T follicular helper cell (primary cell): ENCODE results near the gene ST3GAL6.
"Not testable (repeated sequence)": the region's sequence is repeated elsewhere in the genome, so short reads cannot be mapped to it uniquely, and the experiment has no call there.

Source experiments
- DNase-seq: peaks from one replicate; pipeline ENCODE4 v3.0.0-alpha.2; 2020; ENCODE audit warnings: low read depth

ST3GAL6 gene

DNA sequence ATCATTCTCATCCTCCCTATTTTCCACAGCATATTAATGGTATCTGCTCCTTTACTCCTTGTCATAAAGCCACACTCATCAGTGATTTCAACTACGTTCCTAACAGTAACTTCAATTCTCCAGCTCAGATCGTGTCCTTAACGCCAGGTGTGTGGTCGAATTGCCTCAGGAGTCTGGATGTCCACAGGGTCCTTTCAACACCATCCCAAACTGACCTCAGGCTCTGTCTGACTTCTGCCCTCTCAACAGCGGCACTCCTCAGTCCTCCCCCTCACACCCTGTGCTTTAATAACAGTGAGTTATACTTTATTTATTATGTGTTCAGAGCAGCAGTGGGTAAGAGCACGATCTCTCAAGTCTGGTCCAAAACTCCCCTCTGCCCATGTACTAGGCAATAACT lies 42.4 kb downstream of the ST3GAL6 start:
- DNase-seq, result no peak

DNA sequence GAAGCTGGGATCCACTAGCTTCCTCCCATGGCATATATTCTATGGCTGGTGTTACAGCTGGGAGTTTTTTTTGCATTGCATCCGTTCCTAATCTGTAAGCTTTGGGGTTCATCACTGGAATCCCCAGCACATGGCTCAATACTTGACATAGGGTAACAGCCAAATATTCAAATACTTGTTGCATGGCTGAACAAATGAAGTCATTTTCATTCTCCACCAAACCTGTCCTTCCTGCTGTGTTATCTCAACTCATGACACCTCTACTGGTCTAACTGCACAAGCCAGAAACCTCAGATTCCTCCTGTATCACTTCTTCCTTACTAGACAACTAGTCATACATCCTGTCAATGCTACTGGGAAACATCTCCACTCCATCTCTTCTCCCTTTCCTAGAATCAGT lies 43.4 kb downstream of the ST3GAL6 start:
- DNase-seq, result no peak

DNA sequence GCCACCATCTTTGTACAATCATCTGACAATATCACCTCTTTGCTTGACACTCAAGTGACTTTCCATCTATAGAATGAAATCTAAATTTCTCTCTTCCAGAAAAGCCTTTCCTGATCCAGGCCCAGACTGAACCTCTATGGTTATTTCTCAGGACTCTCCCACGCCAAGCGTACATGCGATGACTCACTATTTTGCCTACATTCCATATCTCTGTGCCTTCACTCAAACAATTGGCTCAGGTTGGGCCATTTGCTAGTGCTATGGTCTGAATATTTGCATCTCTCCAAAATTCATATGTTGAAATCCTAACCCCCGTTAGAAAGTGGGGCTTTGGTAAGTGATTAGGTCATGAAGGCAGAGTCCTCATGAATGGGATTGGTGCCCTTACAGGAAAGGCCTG lies 43.9 kb downstream of the ST3GAL6 start:
- DNase-seq, result no peak

DNA sequence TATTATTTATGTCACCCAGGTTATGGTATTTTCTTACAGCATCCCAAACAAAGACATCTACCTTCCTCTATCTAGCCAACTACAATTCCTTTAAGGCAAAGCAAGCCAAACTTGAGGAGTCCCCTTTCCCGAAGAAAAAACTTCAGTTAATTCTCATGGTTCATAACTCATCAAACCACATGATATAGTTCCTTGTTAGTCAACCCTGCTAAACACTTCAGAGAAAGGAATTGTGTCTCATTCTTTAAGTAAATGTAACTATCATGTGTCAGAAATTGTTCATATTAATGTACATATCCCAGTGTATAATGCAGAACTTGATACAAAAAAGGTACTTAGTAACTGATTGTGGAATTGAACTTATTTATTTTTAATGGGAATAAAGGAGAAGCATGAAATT lies 44.4 kb downstream of the ST3GAL6 start:
- no peak for DNase-seq

DNA sequence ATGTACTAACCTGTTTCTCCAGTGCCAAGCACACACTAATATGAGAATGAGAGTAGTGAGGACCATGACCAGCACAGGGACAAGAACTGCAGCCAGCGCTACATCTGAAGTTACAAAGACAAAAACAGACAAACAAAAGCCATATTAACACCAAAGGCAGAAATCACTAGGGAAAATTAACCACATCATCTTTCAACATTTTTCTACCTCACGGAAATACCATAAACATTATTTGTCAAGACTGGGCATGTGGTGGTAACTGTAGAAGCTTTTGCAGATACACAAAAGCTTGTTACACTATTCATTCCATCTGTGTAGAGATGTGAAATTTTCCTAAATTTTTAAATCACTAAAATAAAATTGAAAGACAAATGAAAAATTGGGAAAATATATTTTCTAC lies 44.9 kb downstream of the ST3GAL6 start:
- DNase-seq, result no peak

DNA sequence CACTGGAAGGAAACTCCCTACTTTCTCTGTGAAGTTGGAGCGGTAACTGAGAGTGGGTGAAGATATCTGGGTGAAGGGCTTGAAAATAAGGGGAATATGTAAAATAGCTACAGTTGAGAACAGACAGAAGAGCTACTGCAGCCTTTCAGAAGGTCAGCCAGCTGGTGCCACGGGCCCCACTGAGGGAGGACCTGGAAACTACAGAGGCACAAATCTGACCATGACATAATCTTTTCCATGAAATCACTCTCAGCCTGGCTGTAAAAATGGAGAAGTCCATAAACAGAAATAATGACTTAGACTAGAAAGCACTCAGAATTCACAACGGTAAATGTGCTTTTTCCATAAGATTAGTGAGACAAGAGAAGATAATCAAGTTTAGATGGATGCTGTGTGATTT lies 46.4 kb downstream of the ST3GAL6 start:
- no peak for DNase-seq

DNA sequence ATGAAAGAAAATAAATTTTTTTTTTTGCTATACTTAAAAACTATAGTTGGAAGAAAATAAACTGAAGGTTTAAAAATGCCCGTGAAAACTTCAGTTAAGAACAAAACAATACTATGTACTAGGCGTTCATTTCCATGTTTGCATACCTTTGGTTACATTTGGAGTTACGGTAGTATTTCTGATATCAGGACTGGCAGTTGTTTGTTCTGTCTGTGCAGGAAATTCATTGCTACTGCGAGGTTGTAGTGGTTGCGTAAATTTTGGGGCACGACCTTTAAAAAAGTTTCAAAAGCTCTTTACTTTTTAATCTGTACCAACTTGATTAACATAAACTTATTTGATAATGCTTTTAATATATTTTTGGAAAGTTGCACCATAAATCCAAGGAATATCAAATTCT lies 47.9 kb downstream of the ST3GAL6 start:
- no peak for DNase-seq

DNA sequence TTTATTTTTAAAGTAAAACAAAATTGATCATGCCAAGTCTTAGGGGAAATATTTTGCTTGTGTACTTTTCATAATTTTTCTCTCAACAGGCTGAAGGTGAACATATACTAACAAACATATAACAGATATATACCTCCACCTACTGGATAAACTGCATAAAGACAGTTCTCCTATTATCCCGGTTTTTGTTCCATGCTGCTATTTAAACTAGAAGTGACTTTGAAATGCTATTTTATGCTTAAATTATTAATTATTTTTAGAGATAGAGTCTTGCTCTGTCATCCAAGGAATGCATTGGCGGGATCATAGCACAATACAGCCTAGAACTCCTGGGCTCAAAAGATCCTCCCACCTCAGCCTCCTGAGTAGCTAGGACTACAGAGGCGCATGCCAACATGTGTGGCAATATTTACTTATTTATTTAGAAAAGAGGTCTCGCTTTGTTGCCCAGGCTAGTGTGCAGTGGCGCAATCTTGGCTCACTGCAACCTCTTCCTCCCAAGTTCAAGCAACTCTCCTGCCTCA lies 49.8 kb downstream of the ST3GAL6 start:
- no peak for DNase-seq

DNA sequence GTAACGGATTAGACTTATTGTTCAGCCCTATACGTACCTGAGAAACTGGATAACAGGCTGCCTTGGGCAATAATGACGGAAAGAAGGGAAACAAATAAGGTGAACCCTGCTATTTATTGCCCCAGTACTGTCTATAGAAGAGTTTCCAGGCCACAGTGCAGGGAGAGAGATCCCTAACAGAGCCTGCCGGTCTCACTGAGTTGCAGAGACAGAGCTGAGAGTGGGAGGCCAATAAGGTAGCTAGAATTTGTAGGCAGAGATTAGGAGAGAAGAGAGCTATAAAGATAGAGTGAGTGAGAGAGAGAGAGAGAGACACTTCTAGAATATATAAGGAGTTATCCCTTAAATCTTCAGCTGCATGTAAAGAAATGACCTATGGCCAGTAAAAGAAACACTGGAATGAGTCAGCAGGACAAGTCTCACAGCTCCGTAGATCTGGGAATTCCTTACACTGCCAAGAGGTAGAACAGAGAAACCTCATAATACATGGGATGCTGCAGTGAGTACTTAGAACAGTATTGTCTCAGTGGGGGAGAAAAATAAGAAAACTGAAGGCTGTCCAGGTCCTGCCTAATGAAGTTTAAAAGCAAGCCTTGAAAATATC lies 51.8 kb downstream of the ST3GAL6 start:
- no peak for DNase-seq

DNA sequence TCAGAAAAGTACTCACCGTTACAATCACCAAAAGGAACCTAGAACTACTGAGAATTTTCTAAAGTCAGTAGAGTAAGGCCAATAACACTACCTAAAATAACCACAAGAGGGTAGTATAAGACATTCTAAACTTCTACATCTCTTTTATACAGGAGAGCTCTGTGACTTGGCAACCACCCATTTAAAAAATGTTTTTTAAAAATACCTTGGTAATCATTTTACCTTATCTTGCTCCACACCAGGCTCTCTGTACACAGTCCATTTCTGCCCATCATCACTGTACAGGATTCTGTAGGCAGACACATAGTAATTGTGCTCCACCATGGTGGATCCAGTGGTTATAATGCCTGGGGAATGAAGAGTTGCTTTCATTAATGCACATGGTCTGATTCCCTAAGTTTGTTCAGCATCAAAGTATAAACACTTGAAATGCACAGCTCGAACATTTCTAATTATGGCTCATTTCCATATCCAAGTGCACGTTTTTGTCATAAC lies 54.5 kb downstream of the ST3GAL6 start:
- DNase-seq, result no peak

DNA sequence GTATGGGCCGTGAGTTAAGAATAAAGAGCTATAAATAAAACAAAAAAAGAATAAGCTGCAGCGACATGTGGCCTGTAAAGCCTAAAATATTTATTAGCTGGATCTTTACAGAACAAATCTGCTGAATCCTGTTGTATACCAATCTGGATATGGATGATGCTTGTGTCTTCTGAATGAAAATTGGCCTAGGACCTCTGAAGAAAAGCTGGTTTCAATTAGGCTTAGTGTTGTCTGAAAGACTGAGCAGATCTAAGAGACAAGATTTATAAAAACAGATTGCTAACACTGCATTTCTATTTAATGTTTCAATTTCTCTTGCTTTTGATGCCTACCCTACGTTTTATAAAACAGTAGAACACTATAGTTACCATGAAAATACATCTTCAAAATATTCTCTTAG lies 57.9 kb downstream of the ST3GAL6 start:
- no peak for DNase-seq

DNA sequence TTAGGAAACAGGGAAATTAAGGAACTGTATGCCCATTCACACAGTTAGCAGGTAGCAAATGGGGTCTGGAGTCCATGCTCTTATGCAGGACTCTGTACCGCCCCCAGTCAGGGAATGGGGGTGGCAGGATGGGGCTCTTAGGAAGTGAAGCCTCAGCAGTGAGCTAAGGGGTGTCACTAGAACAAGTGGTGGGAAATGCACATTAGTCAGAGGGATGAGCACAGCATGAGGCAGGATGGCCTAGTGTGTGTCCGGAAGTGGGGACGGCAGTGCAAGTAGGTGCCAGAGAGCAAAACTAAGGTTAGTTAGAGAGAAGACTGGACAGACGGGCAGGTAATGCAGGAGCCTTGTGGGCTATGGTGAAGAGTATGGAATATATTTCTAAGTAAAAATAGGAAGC lies 60.7 kb downstream of the ST3GAL6 start:
- no peak for DNase-seq

DNA sequence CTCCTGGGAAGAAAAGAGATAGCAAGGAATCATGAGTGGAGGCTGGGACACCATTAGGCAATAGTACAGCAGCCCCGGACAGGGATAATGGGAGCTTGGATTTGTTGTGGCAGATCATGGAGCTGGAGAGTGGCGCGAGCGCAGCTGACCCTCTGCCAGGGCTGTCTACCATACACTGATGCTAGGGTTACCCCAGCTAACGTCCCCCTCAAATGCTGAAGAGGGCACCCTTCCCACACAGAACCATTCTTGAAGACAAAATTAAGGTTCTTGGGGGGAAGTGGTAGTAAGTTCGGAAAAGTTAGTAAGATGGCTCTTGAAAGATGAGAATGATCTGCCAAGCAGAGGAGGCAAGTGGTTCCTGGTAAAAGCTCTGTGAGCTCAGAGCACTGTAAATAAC lies 61.1 kb downstream of the ST3GAL6 start:
- DNase-seq, result no peak

DNA sequence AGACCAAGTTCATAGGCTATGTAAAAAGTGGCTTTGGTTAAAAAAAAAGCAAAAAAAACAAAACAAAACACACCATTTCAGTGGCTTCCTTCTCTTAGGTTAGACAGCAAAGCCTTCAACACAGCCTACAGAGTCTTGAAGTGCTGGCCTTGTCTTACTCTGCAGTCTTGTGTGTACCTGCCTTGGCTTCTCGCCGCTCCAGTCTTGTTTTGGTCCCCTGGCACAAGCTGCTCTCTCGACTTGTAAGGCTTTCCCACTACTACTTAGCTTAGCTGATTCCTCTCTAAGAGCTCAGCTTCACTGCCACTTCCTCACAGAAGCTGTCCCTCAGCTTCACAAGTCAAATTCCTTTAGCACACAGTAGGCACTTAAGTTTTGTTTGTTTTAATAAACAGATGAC lies 63.0 kb downstream of the ST3GAL6 start:
- DNase-seq, result no peak

DNA sequence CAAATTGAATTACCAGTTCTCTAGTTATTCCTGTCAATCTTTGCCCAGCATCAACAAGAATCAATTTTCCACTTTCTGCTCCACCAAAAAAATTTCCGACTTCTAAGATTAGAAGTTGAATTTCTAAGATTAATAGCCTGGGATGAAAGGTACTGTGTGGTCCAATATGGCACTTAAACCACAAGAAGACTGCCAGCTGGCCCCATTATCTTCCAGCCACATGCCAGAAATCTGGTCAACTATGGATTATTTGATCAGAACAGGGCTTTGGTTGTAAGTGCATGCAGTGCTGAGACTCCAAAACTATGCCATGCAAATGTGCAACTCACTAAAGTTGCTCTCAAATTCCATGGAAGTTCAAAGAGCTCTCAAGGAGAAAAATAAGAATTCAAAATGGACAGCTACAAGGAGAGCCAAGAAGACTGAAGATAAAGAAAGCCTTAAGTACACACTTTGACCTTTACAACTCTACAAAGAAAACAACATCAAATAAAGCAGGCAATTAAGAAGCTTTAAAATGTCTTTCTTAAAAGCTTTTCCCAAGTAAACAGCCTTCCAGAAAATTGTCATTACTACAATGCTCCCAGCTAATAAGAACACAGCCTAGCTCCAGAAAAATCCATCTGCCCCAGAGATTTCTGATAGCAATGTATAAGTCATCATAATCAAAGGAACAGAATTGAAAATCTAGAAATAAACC lies 64.2 kb downstream of the ST3GAL6 start:
- no peak for DNase-seq

DNA sequence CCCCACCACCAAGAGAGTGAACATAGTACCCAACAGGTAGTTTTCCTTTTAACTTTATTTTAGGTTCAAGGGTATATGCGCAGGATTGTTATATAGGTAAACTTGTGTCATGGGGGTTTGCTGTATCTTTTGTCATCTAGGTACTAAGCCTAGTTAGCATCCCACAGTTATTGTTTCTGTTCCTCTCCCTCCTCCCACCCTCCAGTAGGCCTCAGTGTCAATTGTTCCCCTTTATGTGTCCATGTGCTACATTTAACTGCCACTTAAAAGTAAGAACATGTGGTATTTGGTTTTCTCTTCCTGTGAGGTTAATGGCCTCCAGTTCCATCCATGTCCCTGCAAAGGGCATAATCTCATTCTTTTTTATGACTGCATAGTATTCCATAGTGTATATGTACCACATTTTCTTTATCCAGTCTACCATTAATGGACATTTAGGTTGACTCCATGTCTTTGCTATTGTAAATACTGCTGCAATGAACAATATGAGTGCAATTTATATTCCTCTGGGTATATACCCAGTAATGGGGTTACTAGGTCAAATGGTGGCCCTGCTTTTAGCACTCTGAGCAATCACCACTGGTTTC lies 66.2 kb downstream of the ST3GAL6 start:
- no peak for DNase-seq

DNA sequence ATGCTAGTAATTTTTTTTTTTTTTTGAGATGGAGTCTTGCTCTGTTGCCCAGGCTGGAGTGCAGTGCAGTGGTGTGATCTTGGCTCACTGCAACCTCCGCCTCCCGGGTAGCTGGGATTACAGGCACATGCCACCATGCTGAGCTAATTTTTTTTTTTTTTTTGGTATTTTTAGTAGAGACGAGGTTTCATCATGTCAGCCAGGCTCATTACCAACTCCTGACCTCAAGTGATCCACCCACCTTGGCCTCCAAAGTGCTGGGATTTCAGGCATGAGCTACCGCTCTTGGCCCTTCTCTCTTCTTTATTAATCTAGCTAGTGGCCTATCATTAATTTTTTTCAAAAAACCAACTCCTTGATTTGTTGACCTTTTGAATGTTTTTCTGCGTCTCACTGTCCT lies 67.9 kb downstream of the ST3GAL6 start:
- not testable (repeated sequence) for DNase-seq

DNA sequence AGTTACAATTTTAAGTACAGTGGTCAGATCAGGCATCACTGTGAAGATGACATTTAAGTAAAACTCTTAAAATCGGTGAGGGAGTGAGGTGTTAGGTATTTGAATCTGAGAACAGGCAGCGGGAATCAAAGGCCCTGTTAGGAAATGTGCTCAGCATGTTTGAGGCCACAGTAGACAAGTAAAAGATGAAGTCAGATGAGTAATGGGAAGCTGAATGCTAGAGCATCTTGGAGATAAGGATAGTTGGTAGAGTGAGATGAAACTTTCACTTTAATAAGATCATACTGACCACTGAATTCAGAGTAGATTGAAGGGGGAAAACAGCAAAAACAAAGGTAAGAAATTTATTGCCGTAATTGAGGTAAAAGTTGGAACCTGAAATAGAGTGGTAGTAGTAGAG lies 76.7 kb downstream of the ST3GAL6 start:
- DNase-seq, result no peak

DNA sequence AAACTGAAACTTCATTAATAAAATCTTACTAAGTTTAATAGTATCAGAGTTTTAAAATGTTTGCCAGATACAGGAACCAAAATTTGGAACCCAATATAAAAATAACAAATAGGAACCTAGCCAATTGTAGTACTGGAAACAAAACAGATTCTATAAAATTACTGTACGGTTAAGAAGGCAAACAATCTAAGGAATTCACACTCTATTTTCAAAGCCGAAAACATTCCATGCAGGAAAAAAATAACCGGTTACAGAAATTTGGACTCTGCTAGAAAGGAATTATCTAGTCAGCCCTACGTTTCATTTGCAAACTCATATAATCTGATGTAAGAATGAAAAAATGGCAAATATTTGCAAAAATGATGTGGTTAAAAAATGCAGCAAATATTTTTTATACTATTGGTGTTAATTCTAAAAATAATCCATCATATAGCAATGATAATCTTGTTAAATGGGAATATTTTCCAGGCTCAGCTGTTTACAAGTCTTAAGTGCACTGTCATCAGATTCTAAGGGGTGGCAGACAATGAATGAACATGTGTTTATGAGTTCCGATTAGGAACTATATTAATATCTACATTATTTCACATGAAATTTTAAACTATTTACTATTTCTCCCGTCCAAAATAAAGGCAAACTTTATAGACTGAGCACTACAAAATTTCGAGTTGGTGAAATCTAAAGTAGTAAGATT lies 80.3 kb downstream of the ST3GAL6 start:
- no peak for DNase-seq
